Hepatic stellate cell (primary cell): Measurements from ENCODE around the gene MED9.

Source experiments
- DNase-seq: peaks from one replicate; pipeline ENCODE4 v3.0.0; 2011; ENCODE audit warnings: low spot score

The MED9 gene

DNA sequence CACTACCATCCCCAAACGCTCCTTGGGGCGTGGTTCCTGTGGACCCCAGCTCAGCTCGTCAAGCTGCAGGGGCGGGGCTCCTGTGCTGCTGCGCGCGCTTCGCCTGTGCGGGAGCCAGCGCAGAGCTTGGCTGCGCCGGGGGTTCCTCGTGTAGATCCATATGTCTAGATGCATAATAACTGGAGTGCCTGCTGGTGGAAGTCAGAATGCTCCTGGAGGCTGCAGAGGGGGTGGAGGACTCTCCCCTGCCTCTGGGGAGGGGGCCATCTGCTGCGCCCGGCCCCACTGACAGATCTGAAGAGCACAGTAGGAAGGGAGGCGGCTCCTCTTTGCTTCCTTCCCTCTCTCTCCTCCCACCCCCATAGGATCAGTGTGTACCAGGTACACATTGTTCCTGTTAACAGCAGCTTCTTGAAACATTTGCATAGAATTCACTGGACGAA is 14.8 kb downstream of the MED9 start:
- no peak for DNase-seq

DNA sequence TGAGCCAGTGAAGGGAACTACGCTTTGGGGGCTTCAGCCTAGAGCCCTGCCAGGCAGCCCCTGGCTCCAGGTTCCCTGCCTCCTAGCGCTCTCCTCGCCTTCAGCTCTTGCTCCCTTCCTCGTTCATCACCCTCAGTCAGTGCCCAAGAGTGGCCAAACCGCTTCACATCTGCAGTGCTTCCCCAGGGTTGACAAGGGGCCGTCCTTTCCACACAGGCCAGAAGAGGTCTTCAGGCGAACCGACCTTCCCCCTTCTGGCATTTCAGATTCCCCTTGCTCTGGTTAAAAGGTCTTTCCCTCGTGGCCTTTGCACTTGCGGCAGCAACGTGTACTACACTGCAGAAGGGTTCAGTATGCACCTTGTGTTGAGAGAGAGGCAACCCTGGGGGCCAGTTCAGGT is 15.3 kb downstream of the MED9 start:
- DNase-seq, result no peak

DNA sequence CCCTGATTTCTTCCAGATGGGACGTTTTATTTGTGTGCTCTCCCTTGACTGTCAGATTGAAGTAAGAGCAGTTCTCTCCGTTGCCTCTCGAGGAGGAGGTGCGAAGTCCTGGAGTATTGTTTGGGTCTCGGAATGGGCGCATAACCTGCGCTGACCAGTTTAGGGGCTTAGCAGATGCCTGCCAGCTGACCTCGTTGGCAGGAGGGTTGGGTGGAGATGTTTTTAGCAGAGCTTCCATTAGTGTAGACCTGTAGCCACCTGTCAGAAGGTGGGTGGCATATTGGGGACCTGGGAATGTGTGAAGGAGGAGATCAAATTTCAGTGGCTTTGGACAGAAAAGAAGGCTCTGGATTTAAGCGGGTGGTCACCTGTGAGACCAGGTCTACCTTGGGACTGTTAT is 15.8 kb downstream of the MED9 start:
- DNase-seq, result no peak

DNA sequence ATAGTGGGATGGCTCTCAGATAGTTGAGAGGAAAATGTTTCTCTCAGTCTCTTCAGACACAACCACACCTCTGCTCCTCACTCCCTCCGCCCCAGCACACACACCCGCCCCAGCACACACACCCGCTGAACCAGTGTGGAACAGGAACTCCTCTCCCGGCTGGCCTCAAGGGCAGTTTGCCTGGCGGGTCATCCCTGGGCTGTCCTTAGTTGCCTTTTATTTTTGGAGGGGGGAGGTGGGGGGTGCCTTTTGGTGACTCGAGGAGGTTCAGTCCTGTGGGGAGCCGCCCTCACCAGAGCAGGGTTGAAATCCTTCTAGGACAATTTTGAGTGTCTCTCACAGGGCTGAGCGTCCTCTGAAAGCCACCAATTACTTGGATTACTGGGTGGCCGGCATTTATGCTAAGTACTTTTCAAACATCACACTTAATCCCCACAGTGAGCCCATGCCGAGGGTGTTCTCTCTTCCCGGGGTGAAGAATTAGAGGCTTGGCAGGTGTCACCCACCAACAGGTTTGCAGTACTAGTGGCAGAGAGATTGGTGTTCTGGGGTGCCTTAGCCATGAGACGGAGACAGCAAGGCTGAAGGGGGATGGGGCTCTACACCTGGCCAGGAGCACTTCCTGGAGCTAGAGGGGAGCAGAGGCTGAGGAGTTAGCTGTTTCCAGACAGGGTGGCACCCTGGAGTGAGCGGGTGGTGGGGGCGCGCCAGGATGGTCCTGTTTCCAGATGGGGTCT is 16.6 kb downstream of the MED9 start:
- no peak for DNase-seq

DNA sequence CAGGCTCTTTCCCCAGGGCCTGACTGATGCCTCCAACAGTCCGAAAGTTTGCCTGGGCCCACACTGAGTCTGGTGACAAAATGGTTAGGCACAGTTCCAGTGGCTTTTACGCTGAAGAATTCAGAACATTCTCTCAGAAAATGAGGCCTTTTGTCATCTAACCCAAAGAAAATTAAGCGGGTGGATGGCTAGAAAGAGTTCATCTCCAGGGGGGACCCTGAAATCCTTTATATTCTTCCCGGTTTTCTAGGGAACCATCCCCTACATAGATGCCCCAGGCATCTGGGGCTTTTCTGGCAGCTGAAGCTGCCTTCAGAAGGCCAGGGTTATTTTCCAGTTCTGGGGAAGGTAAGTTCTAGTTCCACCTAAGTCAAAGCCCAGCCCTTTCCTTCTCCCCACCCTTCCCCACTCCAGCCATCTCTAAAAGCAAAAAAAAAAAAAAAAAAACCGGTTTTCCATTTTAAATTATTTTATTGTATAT is 17.2 kb downstream of the MED9 start:
- DNase-seq, result no peak

DNA sequence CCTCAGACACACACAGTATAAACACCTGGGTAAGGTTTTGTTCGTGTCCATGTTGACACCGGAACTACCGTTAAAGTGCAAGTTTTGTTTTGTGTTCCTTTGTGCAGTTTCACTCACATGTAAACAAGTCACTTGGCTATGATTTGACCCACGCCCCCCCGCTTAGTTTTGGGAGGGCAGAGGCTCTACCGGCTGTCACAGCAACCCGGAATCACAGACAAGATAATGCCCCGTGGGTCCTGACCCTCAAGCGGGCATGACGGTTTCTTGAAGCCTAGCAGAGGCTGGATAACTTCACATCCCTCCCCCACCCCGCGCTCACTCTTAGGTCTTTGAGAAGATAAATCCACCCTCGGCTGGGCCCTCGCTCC is 17.7 kb downstream of the MED9 start:
- DNase-seq, result no peak

DNA sequence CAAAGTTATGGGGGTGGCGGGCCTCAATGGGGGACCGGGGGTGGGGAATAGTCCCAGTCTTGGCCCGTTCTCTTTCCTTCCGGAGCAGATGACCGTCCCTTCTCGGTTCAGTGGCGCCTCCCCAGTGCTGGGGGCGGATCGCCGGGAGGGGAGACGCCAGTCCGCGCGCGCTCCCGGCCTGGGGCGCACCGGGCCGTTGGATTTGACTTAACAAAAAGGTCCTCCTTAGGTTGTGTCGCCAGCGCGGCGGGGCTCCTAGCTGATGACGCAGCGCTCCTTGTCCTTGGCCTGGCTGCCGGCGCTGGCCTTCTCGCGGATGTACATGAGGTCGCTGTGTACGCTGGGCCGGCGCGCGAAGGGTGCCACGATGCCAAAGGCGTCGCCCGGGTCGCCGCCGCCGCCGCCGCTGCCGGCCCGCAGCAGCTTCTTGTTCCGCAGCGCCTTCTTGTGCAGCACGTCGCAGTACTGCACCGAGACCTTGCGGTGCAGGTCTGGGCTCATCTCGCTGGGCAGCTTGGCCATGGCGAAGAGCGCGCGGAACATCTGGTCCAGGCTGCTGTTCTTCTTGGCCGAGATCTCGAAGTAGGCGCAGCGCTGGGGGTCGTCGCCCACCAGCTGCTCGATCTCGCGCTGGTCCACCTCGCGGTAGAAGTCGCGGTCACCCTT is 18.2 kb downstream of the MED9 start:
- DNase-seq, result peak; percentile 43

DNA sequence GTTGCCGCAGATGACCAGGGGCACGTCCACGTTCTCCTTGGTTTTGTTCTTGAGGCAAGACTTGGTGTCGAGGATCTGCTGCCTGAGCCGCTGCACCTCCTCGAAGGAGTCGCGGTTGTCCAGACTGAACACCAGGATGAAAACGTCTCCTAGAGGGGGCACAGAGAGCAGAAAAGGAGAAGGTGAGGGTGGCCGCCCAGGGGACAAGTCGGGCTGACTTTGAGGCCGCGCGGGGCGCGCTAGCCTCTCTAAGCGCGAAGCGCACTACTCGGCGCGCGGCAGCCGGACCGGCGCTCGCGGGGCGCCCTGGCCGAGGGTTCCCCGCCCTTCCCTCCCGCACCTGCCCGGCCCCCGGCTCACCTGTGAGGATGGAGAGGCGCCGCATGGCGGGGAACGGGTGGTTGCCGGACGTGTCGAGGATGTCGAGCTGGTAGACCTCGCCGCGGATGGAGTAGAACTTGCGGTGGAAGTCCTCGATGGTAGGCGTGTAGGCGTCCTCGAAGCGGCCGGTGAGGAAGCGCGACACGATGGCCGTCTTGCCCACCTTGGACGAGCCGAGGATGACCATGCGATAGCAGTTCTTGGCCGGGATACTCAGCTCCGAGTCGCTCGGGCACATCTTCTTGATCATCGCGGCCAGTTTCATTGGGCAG is 18.9 kb downstream of the MED9 start:
- DNase-seq, result no peak

DNA sequence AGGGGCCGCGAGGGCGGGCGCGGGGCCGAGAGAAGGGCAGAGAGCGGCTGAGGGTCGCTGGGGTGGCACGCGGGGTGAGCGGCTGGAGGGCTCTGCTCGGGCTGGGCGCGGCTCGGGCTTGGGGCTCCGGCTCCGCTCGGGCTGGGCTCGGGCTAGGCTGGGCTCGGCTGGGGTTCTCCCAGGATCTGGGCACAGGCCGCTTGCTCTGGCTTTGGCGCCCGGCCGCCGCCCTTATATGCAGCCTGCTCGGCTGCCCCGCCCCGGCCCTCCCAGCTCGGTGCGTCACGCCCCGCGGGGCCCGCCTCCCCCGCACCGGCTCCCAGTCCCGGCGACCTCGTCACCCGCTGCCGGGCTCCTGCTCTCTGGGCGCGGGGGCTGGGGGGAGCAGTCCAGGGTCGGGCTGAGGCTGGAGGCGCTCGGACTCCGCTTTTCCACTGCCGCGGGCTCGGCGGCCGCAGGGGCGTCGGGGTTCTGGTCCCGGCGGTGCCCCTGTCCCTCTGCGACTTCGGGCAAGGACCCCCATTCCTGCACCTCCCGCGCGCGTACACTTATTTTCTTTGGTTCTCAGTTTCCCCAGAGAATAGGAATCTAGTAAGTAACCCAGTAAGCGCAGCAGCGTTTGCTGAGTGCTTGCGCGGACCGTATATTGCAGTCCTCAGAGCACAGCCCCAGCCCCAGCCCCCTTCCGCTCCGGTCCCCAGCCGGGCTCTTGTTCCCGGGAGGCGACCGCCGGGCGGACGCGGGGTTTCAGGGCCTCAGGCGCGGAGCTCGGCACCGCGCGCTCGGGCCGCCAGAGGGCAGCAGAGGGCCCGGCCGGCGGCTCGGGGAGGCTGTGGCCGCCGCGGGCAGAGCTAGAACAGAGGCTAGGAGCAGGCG is 19.6 kb downstream of the MED9 start, which contains the start of gene RASD1:
TSS of gene RASD1 (minus strand) at position 207 of the 876 bp plus-strand sequence. CDS start 214 bp downstream, outside the sequence.
- peak; percentile 97 for DNase-seq

DNA sequence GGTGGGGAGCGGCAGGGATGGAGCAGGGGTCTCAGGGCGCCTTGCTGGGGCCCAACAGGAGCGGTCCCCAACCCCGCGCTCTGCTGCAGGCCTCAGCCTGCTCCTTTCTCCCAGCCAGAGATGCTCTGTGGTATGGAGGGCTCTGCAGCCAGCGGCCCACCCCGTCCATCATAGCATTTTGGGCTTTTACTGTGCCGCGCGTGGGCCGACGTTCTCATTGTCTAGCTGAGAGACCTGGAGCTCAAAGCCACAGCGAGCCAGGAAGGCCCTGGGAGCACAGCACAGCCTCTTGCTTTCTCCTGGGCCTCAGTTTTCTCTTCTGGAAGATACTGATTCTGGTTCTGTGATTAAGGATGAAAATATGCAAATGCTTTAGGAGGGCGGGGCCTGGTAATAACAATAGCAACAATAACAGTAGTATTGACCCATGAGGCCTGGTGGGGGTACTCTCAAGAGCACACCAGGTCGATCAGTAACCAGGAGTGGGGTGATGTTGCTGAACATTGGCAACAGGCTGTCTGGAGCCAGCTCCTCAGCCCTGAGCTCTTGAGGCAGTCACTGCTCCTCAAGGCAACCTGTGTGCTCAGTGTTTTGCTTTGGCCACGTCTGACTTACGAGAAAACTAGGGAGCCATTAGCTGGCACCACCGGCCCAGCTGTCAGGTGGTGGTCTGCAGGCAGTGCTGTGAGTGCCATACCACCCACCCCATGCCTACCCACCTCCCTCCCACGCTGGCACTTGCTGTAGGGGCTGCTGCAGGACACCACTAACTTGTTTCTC is 20.5 kb downstream of the MED9 start:
- no peak for DNase-seq

DNA sequence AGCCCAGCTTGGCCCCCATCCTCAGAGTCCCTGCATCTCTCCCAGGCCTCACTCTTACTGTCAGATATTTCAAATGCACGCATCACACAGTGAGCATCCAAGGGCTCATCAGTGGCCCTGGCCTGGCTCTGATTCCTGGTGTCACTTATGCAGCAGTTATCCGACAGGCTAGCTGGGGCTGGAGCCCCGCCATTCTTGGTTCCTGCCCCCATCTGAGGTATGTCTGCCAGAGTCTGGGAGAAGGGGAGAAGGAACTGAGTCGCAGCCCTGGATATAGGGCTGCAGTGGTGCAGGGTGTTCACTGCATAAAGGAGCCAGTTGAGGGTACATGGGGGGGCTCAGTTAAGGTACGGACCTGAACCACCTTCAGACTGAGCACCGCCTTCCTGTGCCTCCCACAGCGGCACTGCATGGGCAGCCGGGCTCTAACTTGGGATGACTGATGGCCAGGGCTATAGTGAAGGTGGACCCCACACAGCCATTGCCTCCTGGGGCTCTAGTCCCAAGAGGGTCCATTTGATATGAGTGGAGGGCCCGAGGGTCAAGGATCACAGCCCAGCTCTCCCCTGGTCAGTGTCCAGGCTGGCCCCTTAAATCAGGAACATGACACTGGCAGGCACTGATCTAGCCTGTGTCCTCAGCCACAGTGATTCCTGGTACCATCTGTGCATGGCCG is 21.2 kb downstream of the MED9 start:
- no peak for DNase-seq

DNA sequence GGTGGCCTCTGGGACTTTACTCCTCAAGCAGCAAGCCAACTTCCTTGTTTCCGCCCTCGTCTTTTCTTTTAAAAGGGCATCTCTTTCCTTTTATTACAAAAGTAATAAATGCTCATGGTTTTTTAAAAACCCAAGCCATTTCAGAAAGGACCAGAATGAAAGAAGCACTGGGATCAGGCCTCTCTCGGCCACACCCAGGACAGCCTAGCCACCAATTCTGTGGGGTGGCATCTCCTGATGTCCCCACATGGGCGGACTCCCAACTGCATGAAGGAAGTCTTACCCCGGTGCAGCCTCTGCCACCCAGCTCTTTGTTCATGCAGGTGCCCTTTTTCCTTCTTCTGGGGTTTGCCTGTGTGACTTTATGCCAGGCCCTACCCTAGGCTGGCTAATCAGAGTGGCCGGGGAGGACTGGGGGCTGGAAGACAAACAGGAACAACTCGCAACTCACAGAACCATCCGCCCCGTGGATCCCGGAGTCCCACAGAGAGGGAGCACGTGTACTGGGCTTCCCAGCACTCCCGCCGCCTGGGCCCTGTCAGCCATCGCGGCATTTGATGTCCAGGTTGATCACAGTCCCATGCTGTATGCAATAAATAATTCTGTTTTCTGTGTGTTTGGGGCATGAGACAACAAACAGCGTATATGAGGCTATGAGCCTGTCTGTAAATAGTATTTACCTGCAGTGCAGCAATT is 22.0 kb downstream of the MED9 start:
- DNase-seq, result no peak

DNA sequence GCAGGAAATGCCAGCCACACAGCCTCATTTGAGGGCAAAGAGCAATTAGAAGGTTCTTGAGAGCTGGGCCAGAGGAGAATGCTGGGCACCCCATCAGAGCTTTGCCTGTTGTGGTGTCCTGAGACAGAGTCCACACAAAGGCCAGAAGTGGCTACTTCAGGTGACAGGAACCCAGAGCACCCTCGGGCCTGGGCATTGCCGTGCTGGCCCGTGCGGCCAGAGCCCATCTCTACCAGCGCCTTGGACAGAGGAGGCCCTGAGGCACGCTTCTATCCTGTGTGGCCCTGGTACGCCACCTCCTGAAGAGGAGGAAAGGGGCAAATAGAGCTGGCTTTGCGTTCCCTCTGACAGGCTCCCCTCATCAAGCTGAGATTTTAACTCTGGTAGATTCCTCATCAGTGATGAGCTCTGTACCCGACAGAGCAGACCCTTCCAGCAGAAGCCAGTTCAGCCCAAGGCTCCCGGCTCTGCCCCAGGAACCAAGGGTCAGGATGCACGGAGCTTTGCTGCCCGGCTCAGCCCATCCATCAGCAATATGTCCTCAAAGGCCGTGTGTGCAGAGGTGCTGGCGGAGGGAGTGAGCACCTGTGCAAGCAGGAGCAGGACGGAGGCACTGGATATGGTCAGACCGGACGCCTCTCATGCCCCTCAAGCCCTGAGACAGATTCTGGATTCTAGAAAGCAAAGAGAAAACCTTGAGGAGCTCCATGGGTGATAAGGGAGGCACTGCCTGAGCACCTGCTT is 22.8 kb downstream of the MED9 start:
- DNase-seq, result no peak

DNA sequence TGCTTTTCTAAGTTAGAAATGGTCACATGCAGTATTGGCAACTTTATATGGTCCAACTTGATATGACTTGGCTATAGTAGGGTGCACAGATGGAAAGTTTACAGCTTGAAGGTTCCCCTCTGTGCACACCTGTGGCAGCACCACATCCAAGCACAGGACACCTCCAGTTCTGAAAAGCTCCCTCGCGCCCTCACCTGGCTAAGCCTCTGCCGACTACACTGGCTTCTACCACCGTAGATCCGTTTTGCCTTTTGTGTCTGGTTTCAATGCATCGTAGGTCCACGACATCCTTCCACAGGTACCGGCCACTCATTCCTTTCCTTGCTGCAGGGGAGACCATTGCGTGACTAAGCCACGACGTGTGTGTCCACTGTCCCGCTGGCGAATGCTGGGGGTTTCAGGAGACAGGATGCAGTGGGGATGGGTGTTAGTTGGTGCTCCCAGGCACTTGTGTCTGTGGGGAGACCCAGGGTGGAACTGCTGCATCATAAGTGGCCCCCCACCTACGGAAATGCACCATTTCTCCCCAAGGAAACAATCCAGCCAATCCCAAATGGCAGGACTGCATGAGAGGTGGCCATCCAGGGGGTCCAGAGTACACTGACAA is 24.3 kb downstream of the MED9 start:
- no peak for DNase-seq

DNA sequence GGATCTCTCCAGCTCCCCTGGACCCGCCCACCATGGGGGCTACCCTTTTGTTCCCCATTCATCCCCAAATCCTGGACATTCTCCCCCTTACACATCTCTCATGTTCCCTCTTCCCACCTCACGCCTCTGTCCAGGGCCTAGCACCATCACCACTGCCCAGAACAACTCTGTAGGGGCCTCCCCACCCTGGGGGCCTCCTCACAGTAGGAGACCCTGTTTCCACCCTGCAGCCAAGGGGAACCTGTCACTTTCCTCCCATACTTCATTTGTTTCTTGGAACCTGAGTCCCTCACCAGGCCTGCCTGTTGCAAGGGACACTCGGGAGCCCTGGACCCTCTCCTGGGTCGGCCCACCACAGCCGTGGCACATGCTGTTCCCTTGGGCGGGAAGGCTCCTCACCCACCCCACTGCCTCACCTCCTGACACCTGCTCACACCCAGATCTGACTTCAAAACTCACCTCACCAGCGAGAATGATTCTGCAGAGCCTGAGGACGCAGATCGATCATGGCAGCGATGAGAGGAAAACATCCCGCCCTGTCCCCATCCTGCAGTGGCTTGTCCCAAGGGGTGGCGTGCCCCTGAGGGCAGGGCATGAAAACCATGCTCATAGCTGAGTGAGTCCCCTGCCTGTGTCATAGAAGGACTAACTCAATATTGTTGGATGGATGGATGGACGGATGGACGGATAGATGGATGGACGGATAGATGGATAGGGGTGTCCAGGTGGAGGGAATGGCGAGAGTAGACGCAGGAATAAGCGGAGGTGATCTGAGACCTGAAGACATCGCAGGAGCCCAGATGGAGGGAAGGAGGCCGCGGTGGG is 26.2 kb downstream of the MED9 start:
- DNase-seq, result no peak

DNA sequence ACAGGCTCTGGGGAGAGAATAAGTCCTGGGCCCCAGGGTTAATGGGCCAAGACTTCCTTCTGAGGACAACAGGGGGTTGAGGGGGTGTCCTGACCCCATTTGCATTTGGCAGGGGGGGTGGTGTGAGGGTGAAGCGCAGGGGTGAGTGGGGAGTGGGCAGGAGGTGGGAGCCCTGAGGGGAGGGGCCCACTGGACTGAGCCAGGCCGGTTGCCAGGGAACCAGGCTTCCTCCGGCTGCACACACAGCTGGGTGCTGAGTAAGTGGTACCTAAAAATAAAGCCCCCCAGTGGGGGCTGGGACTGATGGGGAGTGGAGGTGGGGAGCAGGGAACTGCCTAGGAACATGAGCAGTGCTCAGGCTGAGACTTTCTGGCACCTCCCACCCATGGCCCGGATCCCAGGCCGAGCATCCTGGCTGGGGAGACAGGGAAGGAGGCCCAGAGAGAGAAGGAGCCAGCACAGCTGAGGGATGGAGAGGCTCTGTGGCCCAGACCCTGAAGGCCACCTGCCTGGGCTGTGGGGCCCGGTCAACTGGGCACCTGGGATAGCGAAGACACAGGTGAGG is 26.8 kb downstream of the MED9 start:
- DNase-seq, result no peak

DNA sequence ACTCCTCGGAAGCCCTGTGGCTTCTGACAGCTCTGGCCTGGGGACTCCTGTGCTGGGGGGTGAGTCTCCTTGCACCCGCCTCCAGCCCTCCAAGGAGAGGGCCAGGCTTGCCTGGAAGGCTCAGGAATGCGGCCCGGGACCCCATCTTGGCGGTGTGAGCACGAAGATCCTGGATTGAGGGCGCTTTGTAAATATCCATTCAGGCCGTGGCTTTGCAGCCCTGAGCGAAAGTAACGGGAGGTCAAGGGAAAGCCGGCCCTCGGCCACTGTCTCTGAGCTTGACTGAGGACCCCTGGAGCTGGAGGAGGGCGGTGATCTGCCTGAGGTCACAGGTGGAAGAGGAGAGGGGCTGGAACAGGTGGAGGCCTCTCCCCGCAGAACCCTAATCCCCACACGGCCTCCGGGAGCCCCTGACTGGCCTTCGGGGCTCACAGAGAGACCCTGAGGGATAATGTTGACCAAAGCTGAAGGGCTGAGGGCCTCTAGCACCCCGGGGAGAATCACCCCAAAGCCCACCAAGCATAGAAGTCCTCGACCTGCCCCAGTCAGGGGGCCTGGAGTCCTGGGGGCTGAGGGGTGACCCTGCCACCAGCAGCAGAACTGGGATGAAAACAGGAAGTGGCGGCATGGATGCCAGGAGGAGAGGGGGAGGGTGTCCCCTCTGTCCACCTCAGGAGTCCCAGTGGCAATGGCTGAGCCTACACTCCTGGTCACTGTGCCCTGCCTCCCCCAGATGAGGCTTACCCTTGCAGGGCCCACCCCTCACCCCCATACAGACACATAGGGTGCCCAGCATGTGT is 27.7 kb downstream of the MED9 start:
- DNase-seq, result no peak
